DND-41 (cell line): ENCODE results near the gene DNAJC5.

ENCODE experiments used
- EZH2 ChIP-seq: IDR thresholded peaks from 3 replicates; pipeline ENCODE4 v1.6.1; 2012; ENCODE audit warnings: borderline replicate concordance, low read depth, mild to moderate bottlenecking, moderate library complexity, low read length, inconsistent platforms; ENCODE audit not compliant: severe bottlenecking
- TF ChIP-seq, protein P1 (sequence below): IDR thresholded peaks from 2 replicates; pipeline ENCODE4 v1.5.1; 2012; ENCODE audit warnings: borderline replicate concordance, low read length, moderate library complexity, mild to moderate bottlenecking; ENCODE audit not compliant: poor library complexity, severe bottlenecking; ENCODE audit errors: extremely low read depth

DNA sequence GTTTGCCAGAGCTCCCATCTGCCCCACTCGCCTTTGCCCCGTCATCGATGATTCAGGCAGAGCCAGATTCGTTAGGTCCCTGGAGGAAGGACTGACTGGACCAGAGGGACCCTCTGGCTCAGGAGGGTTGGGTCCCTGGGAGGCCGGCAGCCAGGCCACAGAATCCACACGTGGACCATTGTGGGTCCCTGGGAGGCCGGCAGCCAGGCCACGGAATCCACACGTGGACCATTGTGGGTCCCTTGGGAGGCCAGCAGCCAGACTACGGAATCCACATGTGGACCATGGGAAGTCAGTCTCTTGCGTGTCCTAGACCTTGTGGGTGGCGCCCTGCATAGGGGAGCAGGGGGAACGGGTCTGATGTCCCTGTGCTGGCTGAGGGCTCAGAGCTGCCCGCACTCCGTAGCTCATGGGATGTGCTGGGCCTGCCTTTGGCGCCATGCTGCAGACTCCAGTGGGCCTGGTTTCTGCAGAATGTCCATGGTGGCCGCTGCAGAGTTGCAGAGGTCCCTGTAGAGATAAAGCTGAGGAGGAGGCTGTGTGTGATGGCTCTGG, 37.8 kb downstream of the DNAJC5 start:
- TF ChIP-seq, protein P1, sequence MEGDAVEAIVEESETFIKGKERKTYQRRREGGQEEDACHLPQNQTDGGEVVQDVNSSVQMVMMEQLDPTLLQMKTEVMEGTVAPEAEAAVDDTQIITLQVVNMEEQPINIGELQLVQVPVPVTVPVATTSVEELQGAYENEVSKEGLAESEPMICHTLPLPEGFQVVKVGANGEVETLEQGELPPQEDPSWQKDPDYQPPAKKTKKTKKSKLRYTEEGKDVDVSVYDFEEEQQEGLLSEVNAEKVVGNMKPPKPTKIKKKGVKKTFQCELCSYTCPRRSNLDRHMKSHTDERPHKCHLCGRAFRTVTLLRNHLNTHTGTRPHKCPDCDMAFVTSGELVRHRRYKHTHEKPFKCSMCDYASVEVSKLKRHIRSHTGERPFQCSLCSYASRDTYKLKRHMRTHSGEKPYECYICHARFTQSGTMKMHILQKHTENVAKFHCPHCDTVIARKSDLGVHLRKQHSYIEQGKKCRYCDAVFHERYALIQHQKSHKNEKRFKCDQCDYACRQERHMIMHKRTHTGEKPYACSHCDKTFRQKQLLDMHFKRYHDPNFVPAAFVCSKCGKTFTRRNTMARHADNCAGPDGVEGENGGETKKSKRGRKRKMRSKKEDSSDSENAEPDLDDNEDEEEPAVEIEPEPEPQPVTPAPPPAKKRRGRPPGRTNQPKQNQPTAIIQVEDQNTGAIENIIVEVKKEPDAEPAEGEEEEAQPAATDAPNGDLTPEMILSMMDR, result no peak
- TF ChIP-seq EZH2, result no peak
